ENCODE measurements around the gene NBPF3. TPM values are rescaled to one million over a fixed set of nuclear protein-coding genes. Genes with fewer than 3 reads are reported as not detected.

Gene NBPF3
- total and polyA plus RNA-seq, 2 experiments from 2014 or later = 3.6 to 14.3 TPM

DNA sequence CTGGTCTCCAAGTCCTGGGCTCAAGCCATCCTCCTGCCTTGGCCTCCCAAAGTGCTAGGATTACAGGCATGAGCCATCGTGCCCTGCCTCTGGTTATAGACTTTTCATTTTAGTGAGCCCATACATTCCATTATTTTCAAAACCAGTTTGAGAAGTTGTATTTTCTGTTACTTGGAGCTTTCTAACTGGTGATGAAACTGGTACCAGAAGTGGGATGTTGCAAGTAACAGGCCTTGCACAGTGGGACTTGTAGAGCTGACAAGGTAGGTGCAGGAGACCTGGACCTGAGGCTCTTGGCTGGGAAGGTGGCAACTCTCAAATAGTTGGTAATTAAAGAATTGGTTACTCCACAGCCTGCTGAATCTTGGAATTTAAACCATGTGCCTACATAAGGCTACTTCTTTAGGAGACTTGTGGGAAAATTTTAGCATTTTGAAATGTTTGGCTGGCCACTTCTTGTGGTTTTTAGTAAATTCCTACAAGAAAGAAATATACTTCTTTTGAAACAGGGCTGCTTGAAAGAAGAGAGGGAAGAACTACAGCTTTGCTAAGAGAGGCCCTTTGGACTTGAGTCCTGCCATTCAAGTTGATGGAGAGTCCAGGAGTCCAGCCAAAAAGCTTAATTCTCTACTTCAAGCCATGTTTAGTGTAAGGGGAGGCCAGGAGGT is 59.5 kb downstream of the NBPF3 start:
- Histone ChIP-seq H3K79me2 (no peaks in the 10 kb centered on the region), H3K4me3 (no peak overlapping the region), H3K27ac (no peak overlapping the region), H3K27me3 (no peaks in the 10 kb centered on the region), H3K4me1 (ENCODE audit: insufficient read depth) (no peaks in the 10 kb centered on the region), H3K36me3 (replicated peaks; ENCODE audit: insufficient read depth, low read depth) (no peaks in the 10 kb centered on the region), H3K9me3 (ENCODE audit: low read depth) (no peaks in the 10 kb centered on the region), H3K4me2 (no peak overlapping the region), H3K9me2 (replicated peaks; ENCODE audit: insufficient read depth) (no peaks in the 10 kb centered on the region), H2AFZ (no peak overlapping the region), H4K20me1 (ENCODE audit: insufficient read depth, poor library complexity, severe bottlenecking) (no peaks in the 10 kb centered on the region)
- no peak for DNase-seq (ENCODE audit: low spot score)
- TF ChIP-seq, protein P1, sequence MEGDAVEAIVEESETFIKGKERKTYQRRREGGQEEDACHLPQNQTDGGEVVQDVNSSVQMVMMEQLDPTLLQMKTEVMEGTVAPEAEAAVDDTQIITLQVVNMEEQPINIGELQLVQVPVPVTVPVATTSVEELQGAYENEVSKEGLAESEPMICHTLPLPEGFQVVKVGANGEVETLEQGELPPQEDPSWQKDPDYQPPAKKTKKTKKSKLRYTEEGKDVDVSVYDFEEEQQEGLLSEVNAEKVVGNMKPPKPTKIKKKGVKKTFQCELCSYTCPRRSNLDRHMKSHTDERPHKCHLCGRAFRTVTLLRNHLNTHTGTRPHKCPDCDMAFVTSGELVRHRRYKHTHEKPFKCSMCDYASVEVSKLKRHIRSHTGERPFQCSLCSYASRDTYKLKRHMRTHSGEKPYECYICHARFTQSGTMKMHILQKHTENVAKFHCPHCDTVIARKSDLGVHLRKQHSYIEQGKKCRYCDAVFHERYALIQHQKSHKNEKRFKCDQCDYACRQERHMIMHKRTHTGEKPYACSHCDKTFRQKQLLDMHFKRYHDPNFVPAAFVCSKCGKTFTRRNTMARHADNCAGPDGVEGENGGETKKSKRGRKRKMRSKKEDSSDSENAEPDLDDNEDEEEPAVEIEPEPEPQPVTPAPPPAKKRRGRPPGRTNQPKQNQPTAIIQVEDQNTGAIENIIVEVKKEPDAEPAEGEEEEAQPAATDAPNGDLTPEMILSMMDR (IDR thresholded peaks at IDR 0.05; ENCODE audit: poor library complexity) = no peak
- WGBS (ENCODE audit: low lambda C conversion rate, missing lambda C conversion rate) = 100% methylated on average over 1 of the region's 1 CpG

DNA sequence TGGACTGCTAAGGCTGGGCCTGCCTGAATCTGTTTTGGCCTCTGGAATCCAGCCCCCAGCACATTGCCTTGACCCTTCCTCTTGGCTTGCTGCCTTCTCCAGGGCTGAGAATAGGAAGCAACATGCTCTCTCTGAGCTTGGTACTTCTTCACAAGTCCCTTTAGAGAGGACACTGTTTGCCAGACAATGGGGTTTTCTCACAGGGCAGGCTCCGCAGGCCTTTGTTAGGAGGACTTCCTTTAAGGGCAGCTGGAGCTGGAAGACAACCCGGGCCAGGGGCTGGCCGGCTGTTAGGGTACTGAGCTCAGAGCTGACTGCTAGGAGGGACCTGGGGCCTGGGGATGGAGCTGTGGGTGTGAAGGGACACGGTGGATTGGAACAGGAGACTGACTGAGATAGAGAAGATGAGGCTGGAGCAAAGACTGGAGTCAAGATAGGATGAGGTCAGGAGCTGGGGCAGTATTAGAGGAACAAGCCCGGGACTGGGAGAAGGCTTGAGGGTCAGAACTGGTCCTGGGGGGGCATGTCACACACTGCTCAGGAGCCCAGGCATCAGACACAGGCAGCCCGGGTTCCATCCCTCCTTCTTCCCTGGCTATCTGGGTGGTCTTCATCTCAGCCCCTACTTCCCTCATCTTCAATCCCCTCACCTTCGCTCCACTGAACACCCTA is 63.9 kb downstream of the NBPF3 start:
- Histone ChIP-seq H4K20me1 (ENCODE audit: insufficient read depth, poor library complexity, severe bottlenecking) (no peaks in the 10 kb centered on the region), H3K79me2 (no peaks in the 10 kb centered on the region), H3K27me3 (peaks cover 13% of the 10 kb centered on the region), H3K4me3 (no peak overlapping the region), H3K4me1 (ENCODE audit: insufficient read depth) (no peaks in the 10 kb centered on the region), H3K4me2 (no peak overlapping the region), H3K27ac (no peak overlapping the region), H2AFZ (no peak overlapping the region), H3K9me2 (replicated peaks; ENCODE audit: insufficient read depth) (no peaks in the 10 kb centered on the region), H3K36me3 (replicated peaks; ENCODE audit: insufficient read depth, low read depth) (no peaks in the 10 kb centered on the region), H3K9me3 (ENCODE audit: low read depth) (no peaks in the 10 kb centered on the region)
- WGBS (ENCODE audit: low lambda C conversion rate, missing lambda C conversion rate) = 72% methylated on average over 7 of the region's 7 CpGs
- TF ChIP-seq EZH2 (IDR thresholded peaks at IDR 0.05; ENCODE audit: borderline replicate concordance) (no peak), EZH2phosphoT487 (IDR thresholded peaks at IDR 0.05; ENCODE audit: low read depth, severe bottlenecking, unreplicated experiment) (no peak)
- TF ChIP-seq, protein P1 (IDR thresholded peaks at IDR 0.05; ENCODE audit: poor library complexity) = no peak
- no peak for DNase-seq (ENCODE audit: low spot score)

DNA sequence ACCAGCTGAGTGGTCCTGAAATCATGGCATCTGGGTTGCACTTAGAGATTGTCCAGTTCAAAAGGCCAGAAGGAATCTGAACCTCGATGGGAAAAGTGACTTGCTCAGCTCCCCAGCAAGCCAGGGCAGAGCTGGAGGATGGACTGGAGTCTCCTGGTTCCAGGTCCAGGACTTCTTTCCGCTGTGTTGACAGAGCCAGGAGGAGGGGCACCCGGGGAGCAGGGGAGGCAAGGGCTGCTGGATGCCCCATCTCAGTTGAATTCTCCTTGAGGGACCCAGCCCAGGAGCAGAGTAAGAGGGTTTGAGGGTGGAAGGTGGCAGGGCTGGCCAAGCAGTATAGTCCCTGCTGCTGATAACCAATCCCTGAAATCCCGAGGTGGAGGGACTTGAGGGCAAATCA is 66.9 kb downstream of the NBPF3 start:
- no peak for DNase-seq (ENCODE audit: low spot score)
- Histone ChIP-seq H3K79me2 (no peaks in the 10 kb centered on the region), H3K9me3 (ENCODE audit: low read depth) (no peaks in the 10 kb centered on the region), H3K4me2 (no peak overlapping the region), H3K9me2 (replicated peaks; ENCODE audit: insufficient read depth) (no peaks in the 10 kb centered on the region), H3K36me3 (replicated peaks; ENCODE audit: insufficient read depth, low read depth) (no peaks in the 10 kb centered on the region), H3K27ac (no peak overlapping the region), H4K20me1 (ENCODE audit: insufficient read depth, poor library complexity, severe bottlenecking) (no peaks in the 10 kb centered on the region), H3K27me3 (peaks cover 34% of the 10 kb centered on the region), H2AFZ (no peak overlapping the region), H3K4me1 (ENCODE audit: insufficient read depth) (no peaks in the 10 kb centered on the region), H3K4me3 (no peak overlapping the region)
- TF ChIP-seq EZH2phosphoT487 (IDR thresholded peaks at IDR 0.05; ENCODE audit: low read depth, severe bottlenecking, unreplicated experiment) (no peak), EZH2 (IDR thresholded peaks at IDR 0.05; ENCODE audit: borderline replicate concordance) (no peak)
- TF ChIP-seq, protein P1 (IDR thresholded peaks at IDR 0.05; ENCODE audit: poor library complexity) = no peak
- 65% methylated on average over 4 of the region's 4 CpGs for WGBS (ENCODE audit: low lambda C conversion rate, missing lambda C conversion rate)

All from hepatocyte (in vitro differentiated cells).